Fibroblast of skin of abdomen (primary cell): ENCODE measurements around the gene LRRFIP2.
"Not testable (repeated sequence)": the region's sequence is repeated elsewhere in the genome, so short reads cannot be mapped to it uniquely, and the experiment has no call there.

ENCODE experiments used
- DNase-seq: peaks from one replicate; pipeline ENCODE4 v3.0.0-alpha.2; 2013

Gene LRRFIP2

DNA sequence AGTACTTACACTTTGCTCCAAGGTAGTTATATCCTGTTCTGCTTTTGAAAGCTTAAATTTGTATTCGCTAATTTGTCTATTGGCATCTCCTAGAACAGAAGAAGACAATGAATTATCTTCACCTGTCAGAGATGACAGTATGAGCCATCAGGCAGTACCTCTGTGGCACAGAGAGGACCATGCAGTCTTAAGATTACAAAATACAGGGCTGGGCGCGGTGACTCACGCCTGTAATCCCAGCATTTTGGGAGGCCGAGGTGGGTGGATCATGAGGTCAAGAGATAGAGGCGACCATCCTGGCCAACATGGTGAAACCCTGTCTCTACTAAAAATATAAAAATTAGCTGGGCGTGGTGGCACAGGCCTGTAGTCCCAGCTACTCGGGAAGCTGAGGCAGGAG, 119.3 kb downstream of the LRRFIP2 start:
- not testable (repeated sequence) for DNase-seq

- peak; percentile 28 for DNase-seq
Observed at GRCh38 chr3:37054370-37054769, 120.0 kb downstream of the LRRFIP2 start.

- no peak for DNase-seq
Observed at GRCh38 chr3:37053753-37054152, 120.6 kb downstream of the LRRFIP2 start.

DNA sequence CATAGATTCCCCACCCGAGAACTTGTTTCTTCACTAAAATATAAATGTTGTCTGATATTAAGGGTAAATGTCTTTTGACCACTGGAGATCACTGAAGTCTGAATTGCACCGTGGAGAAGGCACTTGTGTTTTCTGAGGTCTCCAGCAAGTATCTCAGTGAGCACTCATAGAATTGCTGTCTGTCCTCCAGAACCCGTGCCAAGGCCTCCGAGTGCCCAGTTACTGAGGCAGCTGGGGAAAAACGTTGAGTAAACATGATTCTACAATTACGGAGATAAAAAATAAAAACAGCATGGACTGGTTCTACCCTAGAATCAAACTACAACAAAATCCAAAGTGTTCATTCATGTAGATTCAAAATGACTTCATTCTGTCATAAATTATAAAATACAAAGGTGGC, 121.0 kb downstream of the LRRFIP2 start:
- DNase-seq = no peak

GRCh38 chr3:37052860-37053259, 121.5 kb downstream of the LRRFIP2 start:
- DNase-seq = no peak

DNA sequence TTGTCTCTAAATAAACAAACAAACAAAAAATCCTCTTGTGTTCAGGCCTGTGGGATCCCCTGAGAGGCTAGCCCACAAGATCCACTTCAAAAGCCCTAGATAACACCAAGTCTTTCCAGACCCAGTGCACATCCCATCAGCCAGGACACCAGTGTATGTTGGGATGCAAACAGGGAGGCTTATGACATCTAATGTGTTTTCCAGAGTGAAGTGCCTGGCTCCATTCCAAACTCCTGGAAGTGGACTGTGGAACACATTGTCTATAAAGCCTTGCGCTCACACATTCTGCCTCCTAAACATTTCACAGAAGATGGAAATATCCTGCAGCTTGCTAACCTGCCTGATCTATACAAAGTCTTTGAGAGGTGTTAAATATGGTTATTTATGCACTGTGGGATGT, 124.1 kb downstream of the LRRFIP2 start:
- no peak for DNase-seq

GRCh38 chr3:37042712-37043111, 131.7 kb downstream of the LRRFIP2 start:
- not testable (repeated sequence) for DNase-seq

DNA sequence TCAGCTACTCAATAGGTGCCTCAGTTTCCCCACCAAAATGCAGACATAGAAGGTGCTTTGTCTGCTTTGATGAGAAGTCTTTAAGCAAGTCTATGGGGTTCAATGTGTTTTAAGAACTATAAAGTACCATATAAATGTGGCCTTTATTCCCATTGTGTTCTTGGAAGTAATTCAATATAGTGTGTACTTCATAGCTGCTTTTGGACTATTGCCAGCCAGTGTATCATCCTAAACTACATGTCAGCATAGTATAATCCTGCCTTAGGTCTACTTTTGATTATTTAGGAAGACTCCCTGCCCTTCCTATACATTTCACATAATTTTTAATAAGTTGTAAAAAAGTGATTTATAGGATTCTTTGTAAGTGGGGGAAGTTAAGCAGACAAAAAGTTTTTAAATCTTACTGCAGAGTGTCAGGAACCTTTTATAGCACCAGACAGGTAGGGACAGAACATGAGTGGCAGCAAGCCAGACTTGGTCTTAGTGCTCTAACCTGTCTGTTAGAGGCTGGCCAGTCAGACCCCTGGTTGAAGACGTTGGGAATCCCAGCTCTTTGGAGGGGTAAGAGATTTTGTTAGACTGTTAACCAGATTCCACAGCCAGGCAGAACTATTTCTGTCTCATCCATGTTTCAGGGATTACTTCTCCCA, 132.7 kb downstream of the LRRFIP2 start:
- peak; percentile 12 for DNase-seq

GRCh38 chr3:37040231-37040630, 134.2 kb downstream of the LRRFIP2 start:
- peak; percentile 23 for DNase-seq

DNA sequence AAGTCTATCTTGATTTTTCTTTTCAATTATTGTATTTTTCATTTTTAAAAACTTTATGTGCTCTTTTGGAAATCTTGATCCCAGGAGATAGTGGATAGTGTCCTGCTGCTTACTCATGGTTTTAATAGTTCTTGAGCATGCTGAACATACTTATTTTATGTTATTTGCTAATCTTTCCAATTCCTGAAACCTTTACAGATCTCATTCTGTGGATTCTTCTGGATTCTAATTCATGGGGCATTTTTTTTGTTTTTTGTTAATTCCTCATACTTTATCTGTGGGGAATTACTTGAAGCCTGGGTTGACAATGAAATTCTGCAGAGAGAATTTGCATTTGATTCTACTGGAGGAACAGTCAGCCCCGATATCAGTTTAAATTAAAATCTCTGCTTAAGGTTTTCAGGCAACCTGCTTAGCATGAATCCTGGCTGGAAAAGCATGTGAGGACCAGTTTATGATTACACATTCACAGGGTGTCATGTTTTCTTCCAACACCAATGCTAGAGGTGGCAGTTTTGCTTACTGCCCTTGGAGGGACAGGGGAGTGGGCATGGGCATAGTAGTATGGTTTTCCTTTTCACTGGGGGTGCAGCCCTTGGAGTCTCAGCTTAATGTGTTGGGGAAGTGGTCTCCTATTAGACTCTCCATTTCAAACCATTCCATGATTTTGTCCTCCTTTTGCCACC, 135.1 kb downstream of the LRRFIP2 start:
- DNase-seq = no peak

- DNase-seq = no peak
Observed at GRCh38 chr3:37037352-37037751, 137.0 kb downstream of the LRRFIP2 start.

GRCh38 chr3:37032961-37033360, 141.4 kb downstream of the LRRFIP2 start:
- no peak for DNase-seq

DNA sequence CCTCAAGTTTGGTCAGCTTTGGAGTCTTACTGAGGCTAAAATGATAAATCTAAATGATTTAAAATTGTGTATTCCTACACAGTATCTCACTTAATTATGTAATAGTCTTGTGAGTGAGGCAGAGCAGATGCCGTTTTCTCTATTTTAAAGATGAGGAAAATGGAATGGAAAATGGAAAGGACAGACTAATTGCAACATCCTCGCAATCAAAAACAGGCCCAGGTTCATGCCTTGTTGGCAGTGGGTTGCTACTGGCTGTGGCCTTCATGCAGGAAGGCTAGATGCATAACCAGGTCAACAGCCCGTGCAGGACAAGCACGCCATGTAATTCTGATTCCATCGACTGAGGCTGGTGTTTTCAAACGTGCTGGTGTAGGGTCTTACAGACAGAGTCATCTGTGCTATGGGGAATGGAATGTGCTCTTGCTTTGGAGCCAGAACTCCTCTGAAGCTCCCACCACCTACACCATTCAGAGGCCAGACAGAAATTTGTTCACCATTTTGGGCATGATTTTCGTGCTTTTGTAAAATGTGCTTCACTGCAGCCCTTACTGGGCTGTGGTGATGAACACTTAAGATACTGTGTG, 143.2 kb downstream of the LRRFIP2 start:
- DNase-seq = no peak

DNA sequence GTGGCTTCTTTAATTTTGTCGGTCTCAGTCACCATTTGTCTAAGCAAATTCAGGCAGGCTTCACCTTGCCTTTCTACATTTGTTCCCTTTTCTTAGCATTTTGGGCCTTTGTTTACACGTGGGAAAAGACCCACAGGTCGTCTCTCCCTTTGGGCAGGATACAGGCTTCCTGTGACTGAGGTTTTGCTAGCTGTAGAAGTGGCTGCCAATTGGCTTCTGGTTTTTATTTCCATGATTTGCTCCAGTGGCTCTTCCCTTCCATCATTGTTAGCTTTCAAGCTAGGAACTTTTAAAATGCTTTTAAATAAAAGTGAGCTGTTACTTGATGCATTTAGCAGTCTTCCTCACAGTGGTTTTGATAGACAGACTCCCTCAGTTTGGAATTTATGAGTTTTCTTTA, 143.8 kb downstream of the LRRFIP2 start:
- no peak for DNase-seq

- no peak for DNase-seq
Observed at GRCh38 chr3:37029516-37030163, 144.7 kb downstream of the LRRFIP2 start.

- DNase-seq = no peak
Observed at GRCh38 chr3:37029111-37029510, 145.3 kb downstream of the LRRFIP2 start.

DNA sequence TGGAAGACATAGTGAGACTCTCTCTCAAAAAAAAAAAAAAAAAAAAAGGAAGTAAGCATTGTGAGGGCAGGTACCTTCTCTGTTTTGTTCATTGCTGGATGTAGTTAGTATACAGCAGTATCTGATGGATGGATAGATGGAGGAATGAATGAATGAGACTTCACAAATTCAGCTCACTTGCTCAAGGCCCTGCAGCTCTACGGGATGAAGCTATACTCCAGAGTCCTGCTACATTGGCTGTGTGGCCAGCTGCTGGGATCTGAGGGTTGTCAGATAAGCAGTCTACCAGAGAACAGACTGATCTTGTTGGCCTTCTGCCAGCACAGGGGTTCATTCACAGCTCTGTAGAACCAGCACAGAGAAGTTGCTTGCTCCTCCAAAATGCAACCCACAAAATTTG, 146.1 kb downstream of the LRRFIP2 start:
- no peak for DNase-seq

- no peak for DNase-seq
Observed at GRCh38 chr3:37026851-37027250, 147.5 kb downstream of the LRRFIP2 start.

DNA sequence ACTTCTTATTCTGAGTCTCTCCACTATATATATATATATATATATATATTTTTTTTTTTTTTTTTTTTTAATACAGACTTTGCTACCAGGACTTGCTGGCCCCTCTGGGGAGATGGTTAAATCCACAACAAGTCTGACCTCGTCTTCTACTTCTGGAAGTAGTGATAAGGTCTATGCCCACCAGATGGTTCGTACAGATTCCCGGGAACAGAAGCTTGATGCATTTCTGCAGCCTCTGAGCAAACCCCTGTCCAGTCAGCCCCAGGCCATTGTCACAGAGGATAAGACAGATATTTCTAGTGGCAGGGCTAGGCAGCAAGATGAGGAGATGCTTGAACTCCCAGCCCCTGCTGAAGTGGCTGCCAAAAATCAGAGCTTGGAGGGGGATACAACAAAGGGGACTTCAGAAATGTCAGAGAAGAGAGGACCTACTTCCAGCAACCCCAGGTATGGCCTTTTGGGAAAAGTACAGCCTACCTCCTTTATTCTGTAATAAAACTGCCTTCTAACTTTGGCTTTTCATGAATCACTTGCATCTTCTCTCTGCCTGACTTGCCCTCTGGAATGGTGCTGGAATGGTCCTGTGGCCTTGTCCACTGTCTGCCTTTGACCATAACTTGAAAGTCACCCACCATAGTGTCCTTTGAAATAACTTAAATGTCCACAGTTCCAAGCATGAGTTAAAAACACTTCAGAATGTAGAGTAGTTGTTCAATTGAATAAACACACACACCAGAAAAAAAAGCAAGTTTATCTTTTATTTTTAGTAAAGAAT, 148.6 kb downstream of the LRRFIP2 start:
- DNase-seq = no peak

GRCh38 chr3:37024820-37025405, 149.5 kb downstream of the LRRFIP2 start:
- no peak for DNase-seq

- peak; percentile 14 for DNase-seq
Observed at GRCh38 chr3:37024092-37024491, 150.3 kb downstream of the LRRFIP2 start.

DNA sequence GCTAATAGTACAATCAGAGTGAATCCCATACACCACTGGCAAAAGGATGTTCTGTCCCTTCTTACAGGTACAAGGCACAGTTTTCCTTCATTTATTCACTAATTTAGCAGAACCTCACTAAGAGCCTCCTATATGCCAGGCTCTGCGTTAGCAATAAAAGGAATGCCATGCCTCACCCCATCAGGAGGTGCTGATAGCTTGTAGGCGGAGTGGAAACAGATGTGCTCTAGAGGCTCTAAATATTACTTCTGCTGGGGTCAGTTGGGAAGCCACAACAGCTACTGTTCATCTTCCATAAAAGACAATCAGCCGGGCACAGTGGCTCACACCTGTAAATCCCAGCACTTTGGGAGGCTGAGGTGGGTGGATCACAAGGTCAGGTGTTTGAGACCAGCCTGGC, 156.7 kb downstream of the LRRFIP2 start:
- DNase-seq = no peak
